B cell (primary cell): ENCODE results near the gene HLA-B. TPM values are rescaled to one million over a fixed set of nuclear protein-coding genes. Genes with fewer than 3 reads are reported as not detected.

ENCODE experiments used
- ATAC-seq: fragments of 200-7000 bp; cut with Tn5 transposase; one replicate; pipeline ENCODE4 v1.10.0; 2021; ENCODE audit warnings: low read depth, mild to moderate bottlenecking, moderate number of reproducible peaks, moderate library complexity
- CTCF ChIA-PET: fragments of 350-600 bp; sonication (Branson Sonifier 250); formaldehyde crosslinking; loops from one replicate; lab custom pipeline; 2021; ENCODE audit warnings: antibody characterized with exemption, inconsistent platforms; lab: Charles Lee
- POLR2A ChIA-PET: fragments of 350-600 bp; sonication (Branson Sonifier 250); formaldehyde crosslinking; loops from one replicate; lab custom pipeline; 2021; ENCODE audit warnings: antibody characterized with exemption; lab: Charles Lee
- DNase-seq: peaks from one replicate; pipeline ENCODE4 v3.0.0; 2013
- H2AFZ ChIP-seq: 2 replicates; pipeline ENCODE4 v1.6.1; 2012; ENCODE audit warnings: mild to moderate bottlenecking, low read depth, low read length; ENCODE audit not compliant: insufficient read depth, poor library complexity, severe bottlenecking
- H3K27ac ChIP-seq, 2 donors: 1 replicate in 1 of 2; 2 replicates in 1 of 2; pipeline ENCODE4 v1.5.1; 2012 to 2013; ENCODE audit warnings: low read length in 2 of 2, mild to moderate bottlenecking in 2 of 2, moderate library complexity in 1 of 2
- H3K27me3 ChIP-seq, 4 experiments: fragments of 200-600 bp in 1 of 4; sonication (generic) in 1 of 4; replicated peaks in 1 of 4; 1 replicate in 2 of 4; 2 replicates in 2 of 4; pipeline versions ENCODE4 v1.6.1 to v1.7.0; 2013 to 2016; ENCODE audit warnings: low read length in 3 of 4, mild to moderate bottlenecking in 2 of 4, mixed read lengths in 1 of 4, moderate library complexity in 1 of 4; ENCODE audit not compliant: insufficient read depth in 4 of 4, control insufficient read depth in 3 of 4; ENCODE audit errors: control extremely low read depth in 1 of 4
- H3K36me3 ChIP-seq, 2 experiments: replicated peaks in 1 of 2; 1 replicate in 1 of 2; 2 replicates in 1 of 2; pipeline versions ENCODE4 v1.6.1 to v1.7.1; 2013; ENCODE audit warnings: low read length in 1 of 2; ENCODE audit not compliant: insufficient read depth in 2 of 2, control insufficient read depth in 1 of 2; ENCODE audit errors: control extremely low read depth in 1 of 2, extremely low read depth in 1 of 2
- H3K4me1 ChIP-seq, 2 donors: fragments of 200-600 bp in 1 of 2; sonication (generic) in 1 of 2; 1 replicate in 1 of 2; 2 replicates in 1 of 2; pipeline versions ENCODE4 v1.5.1 to v1.6.1; 2013 to 2017; ENCODE audit warnings: low read length in 2 of 2; ENCODE audit not compliant: control insufficient read depth in 2 of 2, insufficient read depth in 2 of 2
- H3K4me2 ChIP-seq: replicated peaks from 2 replicates; pipeline ENCODE3; 2012; ENCODE audit warnings: mild to moderate bottlenecking, low read depth, low read length; ENCODE audit not compliant: poor library complexity, severe bottlenecking
- H3K4me3 ChIP-seq, 5 experiments: fragments of 200-600 bp in 1 of 5; sonication (generic) in 1 of 5; 1 replicate in 3 of 5; 2 replicates in 2 of 5; pipeline versions ENCODE4 v1.5.1 to v1.7.0; 2011 to 2016; ENCODE audit warnings: low read length in 4 of 5, mild to moderate bottlenecking in 4 of 5, low read depth in 2 of 5, control low read depth in 1 of 5, moderate library complexity in 1 of 5; ENCODE audit not compliant: insufficient read depth in 1 of 5; ENCODE audit errors: control extremely low read depth in 1 of 5, extremely low read depth in 1 of 5
- H3K79me2 ChIP-seq: fragments of 200-600 bp; sonication (generic); one replicate; pipeline ENCODE4 v1.6.0; 2016; ENCODE audit warnings: low read length; ENCODE audit not compliant: control insufficient read depth, insufficient read depth
- H3K9ac ChIP-seq: fragments of 200-600 bp; sonication (generic); 2 replicates; pipeline ENCODE4 v1.6.1; 2017; ENCODE audit warnings: mild to moderate bottlenecking, low read length, moderate library complexity
- H3K9me3 ChIP-seq, 3 donors: one replicate each; pipeline versions ENCODE4 v1.6.1 to v1.7.1; 2013; ENCODE audit warnings: low read length in 2 of 3; ENCODE audit not compliant: control insufficient read depth in 2 of 3, insufficient read depth in 1 of 3; ENCODE audit errors: control extremely low read depth in 1 of 3
- H4K20me1 ChIP-seq: 2 replicates; pipeline ENCODE4 v1.6.0; 2012; ENCODE audit warnings: mild to moderate bottlenecking, low read length; ENCODE audit not compliant: insufficient read depth, control insufficient read depth, poor library complexity, severe bottlenecking
- H3K27ac Mint-ChIP-seq: one replicate; pipeline ENCODE4 v1.8.0; 2021; ENCODE audit warnings: mixed read lengths
- H3K27me3 Mint-ChIP-seq: one replicate; pipeline ENCODE4 v1.8.0; 2021; ENCODE audit warnings: mixed read lengths
- H3K4me1 Mint-ChIP-seq: one replicate; pipeline ENCODE4 v1.8.0; 2021; ENCODE audit warnings: mixed read lengths
- H3K4me3 Mint-ChIP-seq: one replicate; pipeline ENCODE4 v1.8.0; 2021; ENCODE audit warnings: mixed read lengths
- H3K9me3 Mint-ChIP-seq: one replicate; pipeline ENCODE4 v1.8.0; 2022; ENCODE audit warnings: mixed read lengths; ENCODE audit not compliant: insufficient read depth
- CTCF ChIP-seq: fragments of 200-600 bp; IDR thresholded peaks from one replicate; pipeline ENCODE4 v1.8.0; 2022; ENCODE audit warnings: antibody characterized with exemption, mild to moderate bottlenecking
- EZH2 ChIP-seq: IDR thresholded peaks from 2 replicates; pipeline ENCODE4 v1.6.1; 2012; ENCODE audit warnings: borderline replicate concordance, low read depth, mild to moderate bottlenecking, moderate library complexity, low read length; ENCODE audit not compliant: insufficient read depth, poor library complexity, severe bottlenecking
- WGBS: methylation state at CpG from one replicate; pipeline ENCODE4 v1.1.5; 2013; ENCODE audit warnings: missing lambda C conversion rate; ENCODE audit not compliant: insufficient coverage; 5-methylcytosine and 5-hydroxymethylcytosine counted together
- intact Hi-C: fragments of 100-400 bp; cut with micrococcal nuclease; formaldehyde crosslinking; loops from one replicate; pipeline ENCODE4 v1.10.0; 2022
- polyA plus RNA-seq: library from polyadenylated mRNA; depleted of rRNA; stranded (reverse); fragments of >200 nt; gene quantifications from 2 replicates; pipeline ENCODE4 v1.2.3, GENCODE V29; 2012
- total RNA-seq, 2 donors: library from RNA; stranded (reverse); fragments of 120-200 nt in 1 of 2; gene quantifications; 1 replicate in 1 of 2; 2 replicates in 1 of 2; pipeline versions ENCODE4 v1.2.3 to v1.2.4, GENCODE V29; 2013 to 2022

HLA-B gene
- total and polyA plus RNA-seq, 2 donors (not counting 1 experiment from before 2014, with no cell fraction given), result 4,028 to 7,345 TPM

DNA sequence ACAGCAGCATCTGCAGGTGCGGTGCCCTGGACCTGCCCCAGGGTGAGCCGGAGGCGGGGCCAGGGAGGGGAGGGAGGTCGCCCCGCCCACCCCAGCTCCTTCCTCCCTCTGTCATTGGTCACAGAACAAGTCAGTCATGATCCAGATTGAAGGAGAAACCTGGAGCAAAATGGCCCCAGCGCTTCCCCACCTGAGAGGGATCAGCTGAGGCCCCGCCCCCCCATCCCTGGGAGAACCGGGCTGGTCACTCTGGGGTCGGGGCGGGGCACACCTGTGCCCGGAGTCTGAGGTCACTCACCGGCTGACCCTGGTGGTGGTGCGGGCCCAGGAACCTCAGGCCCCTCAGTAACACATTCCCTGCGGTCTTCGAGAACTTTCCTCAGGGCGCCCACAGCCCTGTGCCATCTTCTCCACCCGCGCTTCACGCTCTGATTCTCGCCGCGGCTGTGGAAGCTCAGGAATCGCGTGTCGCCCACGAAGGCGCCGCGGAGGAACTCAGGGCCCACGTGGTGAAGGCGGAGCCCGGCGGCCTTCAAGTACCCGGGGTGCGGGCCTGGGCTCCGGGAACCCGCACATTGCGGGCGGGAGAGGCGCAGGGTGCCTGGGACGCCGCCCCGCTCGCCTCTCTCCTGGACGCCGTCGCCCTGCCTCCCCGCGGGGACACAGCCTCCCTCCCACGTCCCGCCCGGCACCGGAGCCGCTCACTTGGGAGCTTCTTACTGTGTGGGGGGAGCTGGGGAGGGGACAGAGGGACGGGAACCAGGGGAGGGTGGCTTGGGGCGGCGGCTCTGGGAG is 48.7 kb downstream of the HLA-B start:
- H4K20me1 ChIP-seq, result no peaks in the 10 kb centered on the region
- H3K9me3 ChIP-seq, result peaks cover 0 to 4% (median 0%) of the 10 kb centered on the region in 3 donors
- peak overlapping the region; percentile 83 for H3K27ac Mint-ChIP-seq
- no peak for TF ChIP-seq CTCF
- ChIA-PET POLR2A (interaction anchor here (0.5 to 1.7 kb wide), 6 partner anchors 34 to 188 kb away, joined by 3 to 5 read pairs (median 4); no protein-coding TSS in a partner anchor), CTCF (interaction anchor here (0.9 to 1.6 kb wide), 6 partner anchors 14 to 114 kb away, joined by 3 to 5 read pairs (median 4); no protein-coding TSS in a partner anchor)
- H3K27me3 Mint-ChIP-seq, result peaks cover 20% of the 10 kb centered on the region
- peak overlapping the region; percentile 97 for H2AFZ ChIP-seq
- H3K27ac ChIP-seq, result peak overlapping the region; percentile 18 to 23
- H3K4me1 ChIP-seq, result peaks cover 0 to 16% of the 10 kb centered on the region in 2 donors
- H3K9ac ChIP-seq, result peak overlapping the region; percentile 78
- H3K79me2 ChIP-seq, result no peaks in the 10 kb centered on the region
- H3K9me3 Mint-ChIP-seq, result no peaks in the 10 kb centered on the region
- H3K27me3 ChIP-seq, result peaks cover 0 to 12% (median 3%) of the 10 kb centered on the region in 4 experiments
- intact Hi-C loops, result loop anchor here (1.0 to 5.0 kb wide), 2 partner anchors 36 to 44 kb away; partner anchors contain the start of gene HLA-C
- peaks cover 7% of the 10 kb centered on the region for H3K4me1 Mint-ChIP-seq
- peak overlapping the region; percentile 93 for H3K4me3 Mint-ChIP-seq
- 4% methylated on average over 46 of the region's 57 CpGs for WGBS
- H3K4me2 ChIP-seq, result peak overlapping the region; percentile 93
- no peaks in the 10 kb centered on the region for H3K36me3 ChIP-seq
- H3K4me3 ChIP-seq, result peak overlapping the region in 4 of 5 experiments; percentile 67 to 82 (median 70)
- peak; percentile 96 for ATAC-seq
- DNase-seq, result peak; percentile 89

DNA sequence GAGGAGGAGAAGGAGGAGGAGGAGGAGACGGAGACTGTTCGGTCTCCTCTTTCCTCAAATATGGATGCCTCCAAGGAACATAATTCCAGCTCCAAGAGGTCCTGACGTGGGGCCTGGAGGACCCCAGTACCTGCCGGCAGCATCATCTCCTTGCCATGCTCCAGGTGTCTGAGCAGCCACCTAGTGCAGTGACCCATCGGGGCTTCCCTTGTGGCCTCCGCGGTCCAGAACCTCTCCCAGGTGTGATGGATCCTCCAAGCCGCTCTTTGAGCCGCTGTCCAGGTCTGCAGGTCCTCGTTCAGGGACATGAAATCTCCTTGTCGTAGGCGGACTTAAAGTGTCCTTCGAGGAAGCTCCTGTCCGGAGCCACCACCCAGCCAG is 49.3 kb downstream of the HLA-B start:
- Histone ChIP-seq H2AFZ (peak overlapping the region; percentile 97), H3K4me3 (peak overlapping the region in 4 of 5 experiments; percentile 67 to 82 (median 70)), H3K4me1 (peaks cover 0 to 16% of the 10 kb centered on the region in 2 donors), H3K36me3 (no peaks in the 10 kb centered on the region), H3K27ac (no peak overlapping the region), H3K79me2 (no peaks in the 10 kb centered on the region), H3K4me2 (peak overlapping the region; percentile 93), H3K27me3 (peaks cover 0 to 12% (median 3%) of the 10 kb centered on the region in 4 experiments), H4K20me1 (no peaks in the 10 kb centered on the region), H3K9me3 (peaks cover 0 to 4% (median 0%) of the 10 kb centered on the region in 3 donors), H3K9ac (peak overlapping the region; percentile 78)
- CTCF ChIA-PET, result interaction anchor here (0.9 to 1.6 kb wide), 5 partner anchors 13 to 113 kb away, joined by 3 to 5 read pairs (median 4); no protein-coding TSS in a partner anchor
- no peak for TF ChIP-seq EZH2
- no peak for TF ChIP-seq CTCF
- Mint-ChIP-seq H3K4me3 (peak overlapping the region; percentile 93), H3K4me1 (peaks cover 7% of the 10 kb centered on the region), H3K27me3 (peaks cover 24% of the 10 kb centered on the region), H3K9me3 (no peaks in the 10 kb centered on the region), H3K27ac (no peak overlapping the region)
- intact Hi-C loops, result loop anchor here (1.0 to 5.0 kb wide), 2 partner anchors 35 to 45 kb away; partner anchors contain the start of gene HLA-C
- ATAC-seq (no peak), DNase-seq (no peak)
- 56% methylated on average over 9 of the region's 14 CpGs for WGBS
- POLR2A ChIA-PET, result interaction anchor here (0.5 to 1.7 kb wide), 5 partner anchors 34 to 189 kb away, joined by 3 to 5 read pairs (median 4); no protein-coding TSS in a partner anchor
